Endothelial cell (in vitro differentiated cells): Measurements from ENCODE around the gene IGFBP5. TPM values are rescaled to one million over a fixed set of nuclear protein-coding genes. Genes with fewer than 3 reads are reported as not detected.
A peak's percentile ranks its signal among the peaks of the same experiment; 100 is the strongest.

Experiments
- DNase-seq: peaks from one replicate; pipeline ENCODE4 v3.0.0; 2021; ENCODE audit warnings: low spot score
- H3K27ac Mint-ChIP-seq: one replicate; pipeline ENCODE4 v1.8.0; 2021; ENCODE audit warnings: mixed read lengths, inconsistent platforms; ENCODE audit not compliant: unreplicated experiment
- H3K27me3 Mint-ChIP-seq: one replicate; pipeline ENCODE4 v1.8.0; 2021; ENCODE audit warnings: mild to moderate bottlenecking, moderate library complexity, mixed read lengths, inconsistent platforms; ENCODE audit not compliant: unreplicated experiment
- H3K36me3 Mint-ChIP-seq: one replicate; pipeline ENCODE4 v1.8.0; 2021; ENCODE audit warnings: mild to moderate bottlenecking, low read depth, mixed read lengths, inconsistent platforms; ENCODE audit not compliant: unreplicated experiment
- H3K4me1 Mint-ChIP-seq: one replicate; pipeline ENCODE4 v1.8.0; 2021; ENCODE audit warnings: mild to moderate bottlenecking, mixed read lengths, inconsistent platforms; ENCODE audit not compliant: unreplicated experiment
- H3K4me3 Mint-ChIP-seq: one replicate; pipeline ENCODE4 v1.8.0; 2021; ENCODE audit warnings: mild to moderate bottlenecking, mixed read lengths, inconsistent platforms; ENCODE audit not compliant: unreplicated experiment
- H3K9me3 Mint-ChIP-seq: one replicate; pipeline ENCODE4 v1.8.0; 2021; ENCODE audit warnings: mixed read lengths, inconsistent platforms; ENCODE audit not compliant: unreplicated experiment
- CTCF ChIP-seq: fragments of 200-600 bp; sonication (generic); IDR thresholded peaks from one replicate; pipeline ENCODE4 v1.5.0; 2021; ENCODE audit warnings: antibody characterized with exemption; ENCODE audit not compliant: unreplicated experiment
- total RNA-seq: library from RNA; stranded (reverse); fragmentation: NEBNext Ultra II Directional; extraction: Animal tissue kit (Norgen Biotek cat#: 25700); gene quantifications from one replicate; pipeline ENCODE4 v1.2.1, GENCODE V29; 2021; ENCODE audit not compliant: unreplicated experiment

The IGFBP5 gene
- total RNA-seq, 1 donor from 2014 or later, result 7.2 TPM

GRCh38 chr2:216700088-216700567 is 4.8 kb upstream of the IGFBP5 start:
- no peak for DNase-seq
- no peak for TF ChIP-seq CTCF
- Mint-ChIP-seq H3K4me1 (peaks cover 7% of the 10 kb centered on the region), H3K9me3 (no peaks in the 10 kb centered on the region), H3K27ac (no peak overlapping the region), H3K36me3 (no peaks in the 10 kb centered on the region), H3K27me3 (peaks cover 6% of the 10 kb centered on the region), H3K4me3 (no peak overlapping the region)

GRCh38 chr2:216698895-216699294 is 3.5 kb upstream of the IGFBP5 start:
- no peak for DNase-seq
- no peaks in the 10 kb centered on the region for H3K9me3 Mint-ChIP-seq

GRCh38 chr2:216698293-216698692 is 2.9 kb upstream of the IGFBP5 start:
- no peak for TF ChIP-seq CTCF
- Mint-ChIP-seq H3K4me3 (no peak overlapping the region), H3K36me3 (no peaks in the 10 kb centered on the region), H3K9me3 (no peaks in the 10 kb centered on the region), H3K4me1 (peaks cover 14% of the 10 kb centered on the region), H3K27ac (no peak overlapping the region), H3K27me3 (peaks cover 14% of the 10 kb centered on the region)
- DNase-seq, result no peak

More at GRCh38 chr2:216698895-216699294, 3.5 kb upstream of the IGFBP5 start:
- peaks cover 11% of the 10 kb centered on the region for H3K4me1 Mint-ChIP-seq
- peaks cover 12% of the 10 kb centered on the region for H3K27me3 Mint-ChIP-seq
- no peaks in the 10 kb centered on the region for H3K36me3 Mint-ChIP-seq
- no peak overlapping the region for H3K4me3 Mint-ChIP-seq
- H3K27ac Mint-ChIP-seq, result no peak overlapping the region
- TF ChIP-seq CTCF, result peak; percentile 45

GRCh38 chr2:216696751-216697560 is 1.6 kb upstream of the IGFBP5 start:
- no peak for DNase-seq

More at GRCh38 chr2:216696751-216697560, 1.6 kb upstream of the IGFBP5 start:
- Mint-ChIP-seq H3K36me3 (no peaks in the 10 kb centered on the region), H3K4me1 (peaks cover 20% of the 10 kb centered on the region), H3K27me3 (peaks cover 17% of the 10 kb centered on the region), H3K4me3 (no peak overlapping the region), H3K9me3 (no peaks in the 10 kb centered on the region), H3K27ac (no peak overlapping the region)
- TF ChIP-seq CTCF, result peak; percentile 40
